ENCODE data around the gene LAMA4.
"Not testable (repeated sequence)": the region's sequence is repeated elsewhere in the genome, so short reads cannot be mapped to it uniquely, and the experiment has no call there.

Gene LAMA4

GRCh38 chr6:112206110-112206458 lies 48.3 kb downstream of the LAMA4 start:
- DNase-seq: no peak

GRCh38 chr6:112205427-112206109 lies 48.8 kb downstream of the LAMA4 start:
- DNase-seq: no peak

GRCh38 chr6:112204350-112204706 lies 50.0 kb downstream of the LAMA4 start:
- no peak for DNase-seq

- no peak for DNase-seq
Measured at GRCh38 chr6:112203577-112204349, 50.6 kb downstream of the LAMA4 start.

- no peak for DNase-seq
Measured at GRCh38 chr6:112202639-112203341, 51.6 kb downstream of the LAMA4 start.

GRCh38 chr6:112200185-112200914 lies 54.0 kb downstream of the LAMA4 start:
- not testable (repeated sequence) for DNase-seq

GRCh38 chr6:112199001-112199403 lies 55.4 kb downstream of the LAMA4 start:
- DNase-seq: no peak

- DNase-seq: no peak
Measured at GRCh38 chr6:112198582-112198981, 55.8 kb downstream of the LAMA4 start.

- DNase-seq: no peak
Measured at GRCh38 chr6:112197636-112198035, 56.7 kb downstream of the LAMA4 start.

GRCh38 chr6:112196306-112196705 lies 58.1 kb downstream of the LAMA4 start:
- no peak for DNase-seq

- no peak for DNase-seq
Measured at GRCh38 chr6:112195166-112195565, 59.2 kb downstream of the LAMA4 start.

GRCh38 chr6:112194511-112194910 lies 59.9 kb downstream of the LAMA4 start:
- no peak for DNase-seq

- DNase-seq: no peak
Measured at GRCh38 chr6:112193535-112194051, 60.8 kb downstream of the LAMA4 start.

- DNase-seq: no peak
Measured at GRCh38 chr6:112193117-112193516, 61.2 kb downstream of the LAMA4 start.

GRCh38 chr6:112191509-112192020 lies 62.8 kb downstream of the LAMA4 start:
- DNase-seq: no peak

- DNase-seq: no peak
Measured at GRCh38 chr6:112190164-112190563, 64.2 kb downstream of the LAMA4 start.

- no peak for DNase-seq
Measured at GRCh38 chr6:112189494-112189893, 64.9 kb downstream of the LAMA4 start.

GRCh38 chr6:112188906-112189305 lies 65.5 kb downstream of the LAMA4 start:
- DNase-seq: no peak

GRCh38 chr6:112187736-112188135 lies 66.6 kb downstream of the LAMA4 start:
- no peak for DNase-seq

GRCh38 chr6:112184951-112185350 lies 69.4 kb downstream of the LAMA4 start:
- no peak for DNase-seq

- DNase-seq: no peak
Measured at GRCh38 chr6:112183271-112183671, 71.1 kb downstream of the LAMA4 start.

- no peak for DNase-seq
Measured at GRCh38 chr6:112181130-112181529, 73.2 kb downstream of the LAMA4 start.
